GM21360 (cell line): Measurements from ENCODE around the gene CDH11.

Source experiments
- ATAC-seq: cut with Tn5 transposase; IDR thresholded peaks from one replicate; pipeline ENCODE4 v1.9.1; 2021; ENCODE audit warnings: mild to moderate bottlenecking, moderate library complexity; ENCODE audit not compliant: unreplicated experiment

CDH11 gene

DNA sequence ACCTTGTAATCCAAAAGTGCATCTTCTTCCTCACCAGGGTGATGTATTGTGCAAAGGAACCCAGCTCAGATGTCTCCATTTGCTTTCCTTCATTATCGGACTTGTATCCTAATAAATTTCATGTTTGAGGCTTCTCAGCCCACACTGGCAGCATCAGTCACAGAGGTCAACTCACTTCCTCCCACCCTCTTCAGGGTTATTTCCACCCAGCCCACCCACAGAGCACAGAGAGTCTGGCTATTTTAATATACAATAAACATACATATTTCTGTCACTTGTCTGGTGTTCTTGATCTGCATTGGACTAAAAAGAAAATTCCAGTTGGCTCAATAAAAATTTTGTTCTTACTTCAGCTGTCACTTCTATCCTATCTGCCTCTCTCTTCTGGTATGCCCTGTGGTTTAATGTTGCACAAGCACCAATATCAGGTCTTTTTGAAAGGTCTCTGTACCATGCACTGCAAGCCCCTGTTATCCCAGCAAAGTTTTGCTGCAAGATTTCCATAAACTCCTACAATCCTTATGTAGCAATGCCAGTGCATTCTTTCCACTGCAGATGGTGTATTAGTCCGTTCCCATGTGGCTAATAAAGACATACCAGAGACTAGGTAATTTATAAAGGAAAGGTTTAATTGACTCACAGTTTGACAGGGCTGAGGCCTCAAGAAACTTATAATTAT, 201.8 kb downstream of the CDH11 start:
- ATAC-seq = no peak

DNA sequence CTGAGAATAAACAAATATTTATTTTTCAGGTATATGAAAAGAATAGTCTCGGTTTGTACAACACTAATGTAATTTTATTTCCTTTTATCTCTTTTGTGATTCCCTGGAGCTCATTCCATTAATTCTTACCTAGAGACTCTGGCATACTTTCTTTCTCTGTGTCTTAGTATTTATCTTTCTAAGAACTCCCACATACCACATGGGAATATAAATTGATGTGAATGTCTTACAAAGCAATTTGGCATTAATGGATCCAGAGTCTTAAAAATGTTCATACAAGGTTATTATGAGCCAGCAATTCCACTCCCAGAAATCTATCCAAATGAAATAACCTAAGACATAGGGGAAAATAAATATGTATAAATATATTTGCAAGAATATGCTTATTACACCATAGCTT, 202.7 kb downstream of the CDH11 start:
- no peak for ATAC-seq

- ATAC-seq = no peak
Measured at GRCh38 chr16:64916051-64916450, 205.8 kb downstream of the CDH11 start.

DNA sequence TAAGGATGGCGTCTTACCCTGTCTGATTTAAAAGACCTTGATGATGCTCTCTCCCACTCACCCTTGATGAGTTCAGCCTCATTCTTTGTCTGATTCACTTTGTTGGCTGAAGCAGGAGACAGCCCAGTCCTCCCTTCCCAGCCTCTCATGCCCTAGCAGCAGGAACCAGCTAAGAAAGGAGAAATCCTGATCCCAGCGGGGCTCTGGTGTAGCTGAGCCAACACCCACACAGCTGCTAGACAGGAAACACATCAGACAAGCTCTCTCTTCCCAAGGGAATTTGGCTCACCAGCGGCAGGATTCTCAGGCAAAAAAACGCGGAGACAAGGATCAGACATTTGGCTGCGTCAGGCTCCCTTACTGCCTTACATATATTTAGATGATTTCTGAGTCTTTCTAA, 211.5 kb downstream of the CDH11 start:
- ATAC-seq = no peak

- no peak for ATAC-seq
Measured at GRCh38 chr16:64907844-64908243, 214.0 kb downstream of the CDH11 start.

GRCh38 chr16:64903770-64904169, 218.1 kb downstream of the CDH11 start:
- ATAC-seq = no peak

DNA sequence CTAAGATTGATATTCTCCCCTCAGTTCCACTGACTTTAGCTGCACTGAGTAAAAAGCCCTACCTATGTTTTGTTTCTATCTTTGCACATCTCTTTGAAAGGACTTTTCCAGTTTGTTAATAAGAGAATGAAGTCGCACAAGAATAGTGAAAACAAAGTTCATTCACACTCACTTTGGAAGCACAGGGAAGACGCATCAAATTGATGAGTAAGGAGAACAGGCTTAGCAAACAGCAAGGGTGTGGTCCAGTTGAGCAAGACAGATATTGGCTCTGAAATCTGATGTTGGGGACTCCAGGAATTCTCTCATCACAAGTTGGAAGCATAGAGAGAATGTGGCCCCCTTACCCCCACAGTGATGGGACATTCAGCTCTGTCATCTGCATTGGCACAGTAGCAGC, 221.3 kb downstream of the CDH11 start:
- ATAC-seq = no peak

DNA sequence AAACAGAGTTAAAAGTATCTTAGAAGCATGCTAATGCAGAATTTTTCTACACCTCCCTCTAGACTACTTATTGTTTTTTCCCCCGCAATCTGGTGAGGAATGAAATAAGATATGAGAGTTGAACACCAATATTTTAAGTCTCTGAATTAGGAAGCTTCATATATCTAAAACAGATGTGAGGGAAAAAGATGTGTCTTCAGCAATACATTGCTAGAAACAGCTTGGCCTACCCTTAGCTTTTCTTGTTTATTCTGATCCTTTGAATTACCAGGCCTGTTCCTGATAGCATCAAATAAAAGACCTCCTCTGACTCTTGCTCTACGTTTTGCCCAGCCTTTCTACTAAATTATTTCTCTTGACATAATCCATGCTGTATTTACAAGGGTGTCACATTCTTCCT, 221.8 kb downstream of the CDH11 start:
- ATAC-seq = no peak

DNA sequence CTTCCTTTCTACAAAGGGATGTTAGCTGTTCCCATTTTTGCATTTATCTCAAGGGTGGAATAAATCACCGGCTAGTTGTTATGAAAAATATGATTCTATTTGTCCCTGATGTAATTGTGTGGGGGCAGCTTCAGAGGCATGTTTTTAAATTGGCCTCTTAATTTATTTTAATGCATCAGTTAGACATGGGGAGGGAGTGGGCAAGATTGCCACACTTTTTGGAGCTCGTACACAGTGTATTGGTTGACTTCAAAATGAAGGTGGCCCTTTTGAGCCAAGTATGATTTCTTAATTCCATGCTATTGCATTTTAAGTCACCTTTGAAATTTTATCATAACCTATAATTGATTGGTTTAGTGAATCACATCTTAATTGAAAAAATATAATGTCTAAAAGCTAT, 223.7 kb downstream of the CDH11 start:
- no peak for ATAC-seq
